ENCODE results near the gene YIPF3.

DNA sequence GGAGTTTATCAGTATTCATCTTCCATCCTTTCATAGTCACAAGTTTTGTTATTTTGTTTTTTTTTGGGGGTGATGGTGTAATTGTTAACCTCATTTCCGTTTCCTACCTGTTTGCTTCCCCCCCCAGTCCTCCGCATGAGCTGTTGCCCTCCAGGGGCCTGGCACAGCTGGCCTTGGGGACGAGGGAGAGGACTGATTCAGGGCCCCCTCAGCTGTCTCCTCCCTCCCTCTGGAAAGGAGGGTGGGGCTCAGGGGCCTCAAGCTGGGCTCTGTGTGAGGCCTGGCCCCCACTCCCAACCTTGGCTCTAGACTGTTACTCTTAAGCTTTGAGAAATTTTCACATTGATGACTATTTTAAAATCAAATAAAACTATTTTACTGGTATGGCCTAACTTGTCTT lies 10.6 kb downstream of the YIPF3 start:
- TF ChIP-seq, protein P1, sequence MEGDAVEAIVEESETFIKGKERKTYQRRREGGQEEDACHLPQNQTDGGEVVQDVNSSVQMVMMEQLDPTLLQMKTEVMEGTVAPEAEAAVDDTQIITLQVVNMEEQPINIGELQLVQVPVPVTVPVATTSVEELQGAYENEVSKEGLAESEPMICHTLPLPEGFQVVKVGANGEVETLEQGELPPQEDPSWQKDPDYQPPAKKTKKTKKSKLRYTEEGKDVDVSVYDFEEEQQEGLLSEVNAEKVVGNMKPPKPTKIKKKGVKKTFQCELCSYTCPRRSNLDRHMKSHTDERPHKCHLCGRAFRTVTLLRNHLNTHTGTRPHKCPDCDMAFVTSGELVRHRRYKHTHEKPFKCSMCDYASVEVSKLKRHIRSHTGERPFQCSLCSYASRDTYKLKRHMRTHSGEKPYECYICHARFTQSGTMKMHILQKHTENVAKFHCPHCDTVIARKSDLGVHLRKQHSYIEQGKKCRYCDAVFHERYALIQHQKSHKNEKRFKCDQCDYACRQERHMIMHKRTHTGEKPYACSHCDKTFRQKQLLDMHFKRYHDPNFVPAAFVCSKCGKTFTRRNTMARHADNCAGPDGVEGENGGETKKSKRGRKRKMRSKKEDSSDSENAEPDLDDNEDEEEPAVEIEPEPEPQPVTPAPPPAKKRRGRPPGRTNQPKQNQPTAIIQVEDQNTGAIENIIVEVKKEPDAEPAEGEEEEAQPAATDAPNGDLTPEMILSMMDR (conservative IDR thresholded peaks at IDR 0.05; ENCODE audit: low read length): no peak
- TF ChIP-seq EZH2phosphoT487 (IDR thresholded peaks at IDR 0.05; ENCODE audit: borderline replicate concordance): no peak

All from Loucy (cell line).